CD4-positive, alpha-beta T cell (primary cell): ENCODE data around the gene WNK1. TPM values are rescaled to one million over a fixed set of nuclear protein-coding genes. Genes with fewer than 3 reads are reported as not detected.
A peak's percentile ranks its signal among the peaks of the same experiment; 100 is the strongest.

ENCODE experiments used
- ATAC-seq: fragments of 200-7000 bp; cut with Tn5 transposase; one replicate; pipeline ENCODE4 v1.10.0; 2022; ENCODE audit warnings: mild to moderate bottlenecking; ENCODE audit not compliant: poor library complexity
- CTCF ChIA-PET: fragments of 350-600 bp; sonication (Branson Sonifier 250); formaldehyde crosslinking; loops from one replicate; lab custom pipeline; 2021; ENCODE audit warnings: antibody characterized with exemption, inconsistent platforms; lab: Charles Lee
- POLR2A ChIA-PET: fragments of 350-600 bp; sonication (Branson Sonifier 250); formaldehyde crosslinking; loops from one replicate; lab custom pipeline; 2021; ENCODE audit warnings: antibody characterized with exemption, inconsistent platforms; lab: Charles Lee
- DNase-seq, 14 experiments: peaks; one replicate each; pipeline ENCODE4 v3.0.0-alpha.2; 2013 to 2020; ENCODE audit warnings: mixed read lengths in 2 of 14
- H3K27ac ChIP-seq, 2 donors: one replicate each; pipeline versions ENCODE4 v1.5.1 to v1.7.0; 2013; ENCODE audit warnings: low read length in 2 of 2, low read depth in 1 of 2, mild to moderate bottlenecking in 1 of 2
- H3K27me3 ChIP-seq, 2 experiments: 1 replicate in 1 of 2; 2 replicates in 1 of 2; pipeline versions ENCODE4 v1.6.1 to v1.7.0; 2013; ENCODE audit warnings: low read length in 2 of 2, control low read depth in 1 of 2, mild to moderate bottlenecking in 1 of 2, moderate library complexity in 1 of 2; ENCODE audit not compliant: insufficient read depth in 2 of 2, control insufficient read depth in 1 of 2
- H3K36me3 ChIP-seq: one replicate; pipeline ENCODE4 v1.6.1; 2013; ENCODE audit warnings: low read length, control low read depth; ENCODE audit not compliant: insufficient read depth
- H3K4me1 ChIP-seq: one replicate; pipeline ENCODE4 v1.6.1; 2013; ENCODE audit warnings: low read length, control low read depth; ENCODE audit not compliant: insufficient read depth
- H3K4me3 ChIP-seq: one replicate; pipeline ENCODE4 v1.5.1; 2013; ENCODE audit warnings: mild to moderate bottlenecking, low read length, moderate library complexity
- H3K9me3 ChIP-seq, 2 experiments: 1 replicate in 1 of 2; 2 replicates in 1 of 2; pipeline versions ENCODE4 v1.6.1 to v1.7.0; 2013; ENCODE audit warnings: low read length in 2 of 2, mild to moderate bottlenecking in 2 of 2, control low read depth in 1 of 2, moderate library complexity in 1 of 2; ENCODE audit not compliant: control insufficient read depth in 1 of 2, insufficient read depth in 1 of 2
- H3K27ac Mint-ChIP-seq: one replicate; pipeline ENCODE4 v1.8.0; 2020; ENCODE audit warnings: mixed read lengths
- H3K27me3 Mint-ChIP-seq: one replicate; pipeline ENCODE4 v1.8.0; 2021; ENCODE audit warnings: mixed read lengths
- H3K36me3 Mint-ChIP-seq: one replicate; pipeline ENCODE4 v1.8.0; 2021; ENCODE audit warnings: low read depth, mixed read lengths
- H3K4me1 Mint-ChIP-seq: one replicate; pipeline ENCODE4 v1.8.0; 2021; ENCODE audit warnings: low read depth, mixed read lengths
- H3K4me3 Mint-ChIP-seq: one replicate; pipeline ENCODE4 v1.8.0; 2020; ENCODE audit warnings: mild to moderate bottlenecking, mixed read lengths
- H3K9me3 Mint-ChIP-seq: one replicate; pipeline ENCODE4 v1.8.0; 2020; ENCODE audit warnings: mixed read lengths
- intact Hi-C, 2 experiments: fragments of 100-400 bp; cut with DNase I in 1 of 2; cut with micrococcal nuclease in 1 of 2; formaldehyde crosslinking; loops; one replicate each; pipeline versions ENCODE4 v1.15.1 to v1.9.0; 2023 to 2025; cut with DNase I, micrococcal nuclease
- total RNA-seq, 174 experiments: library from RNA in 2 of 174; stranded (reverse) in 2 of 174; gene quantifications; one replicate each; pipeline ENCODE4 v1.2.3 and lab custom pipeline; 2021 to 2026
- TF ChIP-seq, protein P1 (sequence below): fragments of 200-600 bp; IDR thresholded peaks from one replicate; pipeline ENCODE4 v1.8.0; 2022; ENCODE audit warnings: antibody characterized with exemption, mild to moderate bottlenecking

Gene WNK1
- total RNA-seq, 2 experiments from 2014 or later, result 193 to 198 TPM

DNA sequence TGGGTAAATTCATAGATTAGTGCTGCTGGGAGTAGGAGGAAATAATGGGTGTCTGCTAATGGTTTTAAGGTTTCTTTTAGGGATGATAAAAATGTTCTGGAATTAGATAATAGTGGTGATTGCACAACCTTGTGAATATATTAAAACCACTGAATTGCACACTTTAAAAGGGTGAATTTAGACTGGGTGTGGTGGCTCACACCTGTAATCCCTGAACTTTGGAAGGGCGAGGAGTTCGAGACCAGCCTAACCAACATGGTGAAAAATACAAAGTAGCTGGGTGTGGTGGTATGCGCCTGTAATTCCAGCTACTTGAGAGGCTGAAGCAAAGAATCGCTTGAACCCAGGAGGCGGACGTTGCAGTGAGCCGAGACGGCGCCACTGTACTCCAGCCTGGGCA lies 195.9 kb downstream of the WNK1 start:
- H3K27me3 Mint-ChIP-seq, result no peaks in the 10 kb centered on the region
- H3K4me3 Mint-ChIP-seq, result peak overlapping the region; percentile 98
- H3K9me3 Mint-ChIP-seq, result no peaks in the 10 kb centered on the region
- peaks cover 30% of the 10 kb centered on the region for H3K4me1 ChIP-seq
- no peaks in the 10 kb centered on the region for H3K27me3 ChIP-seq
- POLR2A ChIA-PET, result interaction anchor here (1.1 to 1.9 kb wide), 3 partner anchors 33 to 654 kb away, joined by 3 to 7 read pairs (median 5); no protein-coding TSS in a partner anchor
- H3K9me3 ChIP-seq, result no peaks in the 10 kb centered on the region
- H3K4me3 ChIP-seq, result peak overlapping the region; percentile 75
- H3K36me3 Mint-ChIP-seq, result peaks cover 35% of the 10 kb centered on the region
- CTCF ChIA-PET, result interaction anchor here (1.5 kb wide), 1 partner anchor 378 kb away, joined by 7 read pairs; no protein-coding TSS in a partner anchor
- H3K4me1 Mint-ChIP-seq, result peaks cover 41% of the 10 kb centered on the region
- TF ChIP-seq, protein P1, sequence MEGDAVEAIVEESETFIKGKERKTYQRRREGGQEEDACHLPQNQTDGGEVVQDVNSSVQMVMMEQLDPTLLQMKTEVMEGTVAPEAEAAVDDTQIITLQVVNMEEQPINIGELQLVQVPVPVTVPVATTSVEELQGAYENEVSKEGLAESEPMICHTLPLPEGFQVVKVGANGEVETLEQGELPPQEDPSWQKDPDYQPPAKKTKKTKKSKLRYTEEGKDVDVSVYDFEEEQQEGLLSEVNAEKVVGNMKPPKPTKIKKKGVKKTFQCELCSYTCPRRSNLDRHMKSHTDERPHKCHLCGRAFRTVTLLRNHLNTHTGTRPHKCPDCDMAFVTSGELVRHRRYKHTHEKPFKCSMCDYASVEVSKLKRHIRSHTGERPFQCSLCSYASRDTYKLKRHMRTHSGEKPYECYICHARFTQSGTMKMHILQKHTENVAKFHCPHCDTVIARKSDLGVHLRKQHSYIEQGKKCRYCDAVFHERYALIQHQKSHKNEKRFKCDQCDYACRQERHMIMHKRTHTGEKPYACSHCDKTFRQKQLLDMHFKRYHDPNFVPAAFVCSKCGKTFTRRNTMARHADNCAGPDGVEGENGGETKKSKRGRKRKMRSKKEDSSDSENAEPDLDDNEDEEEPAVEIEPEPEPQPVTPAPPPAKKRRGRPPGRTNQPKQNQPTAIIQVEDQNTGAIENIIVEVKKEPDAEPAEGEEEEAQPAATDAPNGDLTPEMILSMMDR, result no peak
- peak overlapping the region; percentile 73 for H3K27ac Mint-ChIP-seq
- ATAC-seq, result no peak
- intact Hi-C loops, result loop anchor here (2.0 to 10.0 kb wide), 9 partner anchors 41 to 644 kb away; partner anchors contain the start of gene FBXL14 (in 2 of the 2)
- H3K27ac ChIP-seq, result no peak overlapping the region
- peaks cover under 1% of the 10 kb centered on the region for H3K36me3 ChIP-seq
- DNase-seq, result peak in 1 of 14 experiments; percentile 21

DNA sequence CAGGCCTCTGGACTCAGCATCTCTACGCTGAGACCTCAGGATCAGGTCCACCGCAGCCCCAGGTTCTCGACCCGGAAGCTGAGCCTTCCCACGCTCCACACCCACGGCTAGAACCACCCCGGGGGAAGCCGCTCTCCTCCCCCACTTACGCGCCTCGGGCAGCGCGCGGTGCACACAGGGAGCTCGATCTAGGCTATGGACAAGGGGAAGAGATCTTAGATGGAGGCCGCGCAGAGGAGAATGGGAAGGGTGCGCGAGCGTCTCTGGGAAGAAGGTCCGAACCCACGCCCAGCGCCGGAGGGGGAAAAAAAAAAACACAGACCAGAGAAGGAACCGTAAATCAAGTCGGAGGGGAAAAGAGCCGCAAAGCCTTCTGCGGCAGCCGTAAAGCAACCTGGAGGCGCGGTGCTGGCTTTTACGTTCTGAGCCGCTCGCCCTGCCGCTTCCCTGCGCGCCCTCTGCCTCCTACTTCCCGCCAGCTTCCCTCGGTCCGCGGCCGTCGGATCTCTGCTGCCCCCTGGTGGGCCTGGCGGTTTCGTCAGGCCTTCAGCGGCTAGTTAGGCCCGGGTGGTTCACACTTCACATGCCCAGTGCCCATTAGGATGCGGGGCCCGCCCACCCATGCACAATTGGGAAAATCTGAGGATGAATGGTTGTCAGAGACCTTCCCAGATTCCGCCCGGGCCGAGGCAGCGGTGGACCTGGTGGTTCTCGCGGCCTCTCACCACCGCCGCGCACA lies 197.2 kb downstream of the WNK1 start, which contains the start of gene RAD52:
Gene RAD52 (minus strand): TSS at position 242 of the 739 bp plus-strand sequence. CDS start 16,636 bp downstream, outside the sequence.
- H3K4me1 ChIP-seq, result peaks cover 24% of the 10 kb centered on the region
- H3K4me3 Mint-ChIP-seq, result peak within 1 kb of the TSS; percentile 98
- POLR2A ChIA-PET, result interaction anchor here (0.6 to 1.9 kb wide), 22 partner anchors 13 to 652 kb away, joined by 3 to 20 read pairs (median 4); partner anchors contain the start of genes CCDC77, ERC1 and WNK1
- peaks cover 22% of the 10 kb centered on the region for H3K36me3 Mint-ChIP-seq
- H3K4me1 Mint-ChIP-seq, result peaks cover 34% of the 10 kb centered on the region
- CTCF ChIA-PET, result interaction anchor here (0.6 to 1.7 kb wide), 31 partner anchors 9 to 1085 kb away, joined by 3 to 13 read pairs (median 3); partner anchors contain the start of genes ERC1 and WNK1
- DNase-seq, result peak; percentile 95 to 99 (median 97)
- no peaks in the 10 kb centered on the region for H3K9me3 Mint-ChIP-seq
- ATAC-seq, result peak; percentile 87
- no peaks in the 10 kb centered on the region for H3K36me3 ChIP-seq
- intact Hi-C loops, result loop anchor here (1.0 to 10.0 kb wide), 11 partner anchors 42 to 643 kb away; partner anchors contain the start of genes ERC1 (in 2 of the 2), FBXL14 (in 2 of the 2) and B4GALNT3 (in 1 of the 2)
- peak within 1 kb of the TSS; percentile 75 for H3K4me3 ChIP-seq
- peak within 1 kb of the TSS; percentile 80 to 86 for H3K27ac ChIP-seq
- H3K9me3 ChIP-seq, result no peaks in the 10 kb centered on the region
- H3K27ac Mint-ChIP-seq, result peak within 1 kb of the TSS; percentile 90
- TF ChIP-seq, protein P1, result peak; percentile 96
- H3K27me3 Mint-ChIP-seq, result no peaks in the 10 kb centered on the region
- H3K27me3 ChIP-seq, result no peaks in the 10 kb centered on the region

DNA sequence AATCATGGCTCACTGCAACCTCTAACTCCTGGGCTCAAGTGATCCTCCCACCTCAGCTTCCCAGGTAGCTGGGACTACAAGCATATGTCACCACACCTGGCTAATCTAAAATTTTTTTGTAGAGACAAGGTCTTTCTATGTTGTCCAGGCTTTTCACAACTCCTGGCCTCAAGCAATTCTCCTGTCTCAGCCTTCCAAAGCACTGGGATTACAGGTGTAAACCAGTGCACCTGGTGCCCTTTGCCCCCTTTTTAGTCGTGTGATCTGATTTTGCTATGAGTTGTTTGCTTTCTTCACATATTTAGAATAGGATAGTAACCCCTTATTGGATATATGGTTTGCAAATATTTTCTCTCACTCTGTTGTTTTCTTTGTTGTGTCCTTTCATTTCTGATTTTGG lies 198.8 kb downstream of the WNK1 start:
- no peaks in the 10 kb centered on the region for H3K9me3 Mint-ChIP-seq
- no peaks in the 10 kb centered on the region for H3K36me3 ChIP-seq
- intact Hi-C loops, result loop anchor here in 1 of 2 experiments (1.0 to 10.0 kb wide), 2 partner anchors 135 to 496 kb away; partner anchors contain the start of gene B4GALNT3
- H3K27me3 Mint-ChIP-seq, result no peaks in the 10 kb centered on the region
- H3K4me1 ChIP-seq, result peaks cover 24% of the 10 kb centered on the region
- DNase-seq, result no peak
- no peaks in the 10 kb centered on the region for H3K9me3 ChIP-seq
- no peak overlapping the region for H3K4me3 ChIP-seq
- no peak for ATAC-seq
- no peaks in the 10 kb centered on the region for H3K27me3 ChIP-seq
- ChIA-PET CTCF (no interaction called here), POLR2A (interaction anchor here (0.8 to 1.2 kb wide), 2 partner anchors 39 to 90 kb away, joined by 3 to 4 read pairs; no protein-coding TSS in a partner anchor)
- TF ChIP-seq, protein P1, result no peak
- peak overlapping the region; percentile 69 for H3K4me3 Mint-ChIP-seq
- H3K36me3 Mint-ChIP-seq, result peaks cover 14% of the 10 kb centered on the region
- peaks cover 26% of the 10 kb centered on the region for H3K4me1 Mint-ChIP-seq
- no peak overlapping the region for H3K27ac ChIP-seq
- peak overlapping the region; percentile 49 for H3K27ac Mint-ChIP-seq
